MM.1S (cell line): Measurements from ENCODE around the gene BZW2.

Experiments used
- CTCF ChIP-seq: fragments of 300-600 bp; sonication (generic); IDR thresholded peaks from 2 replicates; pipeline ENCODE4 v1.5.1; 2016; ENCODE audit warnings: antibody characterized with exemption, low read length, mixed read lengths
- EZH2 ChIP-seq: fragments of 300-600 bp; sonication (generic); optimal IDR thresholded peaks from 2 replicates; pipeline ENCODE3; 2017; ENCODE audit warnings: low read depth, mild to moderate bottlenecking, antibody characterized with exemption, low read length, mixed read lengths
- EZH2phosphoT487 ChIP-seq: fragments of 300-600 bp; sonication (generic); IDR thresholded peaks from 2 replicates; pipeline ENCODE4 v1.6.1; 2018; ENCODE audit warnings: antibody characterized with exemption, low read length

DNA sequence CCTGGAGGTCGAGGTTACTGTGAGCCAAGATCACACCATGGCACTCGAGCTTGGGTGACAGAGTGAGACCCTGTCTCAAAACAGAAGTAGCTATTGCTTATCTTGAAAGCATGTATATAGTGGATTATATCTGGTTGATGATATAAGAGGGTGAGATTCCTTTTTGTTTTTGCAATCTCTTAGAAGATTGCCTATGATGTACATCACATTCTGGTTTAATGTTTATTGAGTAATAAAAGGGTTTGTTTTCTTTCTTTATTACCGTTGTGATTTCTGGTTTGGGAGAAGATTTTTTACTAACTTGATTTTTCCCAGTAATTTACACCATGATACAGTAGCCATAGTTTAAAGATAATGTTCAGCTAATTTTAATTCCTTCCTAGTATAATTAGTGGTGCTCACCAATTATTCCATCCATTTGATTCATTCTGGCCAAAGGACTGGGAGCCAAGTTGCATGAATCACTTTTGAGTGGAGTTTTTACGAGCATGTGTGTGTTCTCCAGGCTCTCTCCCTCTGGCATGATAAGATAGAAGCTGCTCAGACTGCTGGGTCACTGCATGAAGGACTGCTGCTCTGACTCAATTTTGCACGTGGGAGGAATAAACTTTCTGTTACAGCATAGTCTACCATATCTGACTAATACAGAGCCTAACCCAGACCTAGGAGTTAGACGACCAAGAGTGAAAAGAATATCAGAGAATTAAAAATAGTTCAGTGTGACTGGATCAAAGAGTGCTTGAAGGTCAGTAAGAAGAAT is 94.1 kb downstream of the BZW2 start:
- no peak for TF ChIP-seq CTCF
- no peak for TF ChIP-seq EZH2
- no peak for TF ChIP-seq EZH2phosphoT487
